Central memory CD8-positive, alpha-beta T cell (primary cell): ENCODE results near the gene TMED6.
"Not testable (repeated sequence)": the region's sequence is repeated elsewhere in the genome, so short reads cannot be mapped to it uniquely, and the experiment has no call there.

Experiments used
- ATAC-seq: fragments of 150-1000 bp; cut with Tn5 transposase; replicated peaks from 2 replicates; pipeline ENCODE4 v1.10.0; 2022; ENCODE audit warnings: mild to moderate bottlenecking, moderate FRiP score, moderate number of reproducible peaks; ENCODE audit not compliant: poor library complexity, severe bottlenecking; ENCODE audit errors: extremely low read depth
- DNase-seq, 2 donors: peaks; one replicate each; pipeline ENCODE4 v3.0.0; 2021; ENCODE audit warnings: low spot score in 2 of 2
- H3K27ac Mint-ChIP-seq: one replicate; pipeline ENCODE4 v1.8.0; 2022; ENCODE audit warnings: low read depth, mild to moderate bottlenecking, moderate library complexity, mixed read lengths
- H3K27me3 Mint-ChIP-seq: one replicate; pipeline ENCODE4 v1.8.0; 2022; ENCODE audit warnings: mixed read lengths
- H3K36me3 Mint-ChIP-seq: one replicate; pipeline ENCODE4 v1.8.0; 2022; ENCODE audit warnings: mild to moderate bottlenecking, moderate library complexity, mixed read lengths; ENCODE audit not compliant: insufficient read depth
- H3K4me1 Mint-ChIP-seq: one replicate; pipeline ENCODE4 v1.8.0; 2022; ENCODE audit warnings: mixed read lengths
- H3K4me3 Mint-ChIP-seq: one replicate; pipeline ENCODE4 v1.8.0; 2022; ENCODE audit warnings: mild to moderate bottlenecking, moderate library complexity, mixed read lengths
- H3K9me3 Mint-ChIP-seq: one replicate; pipeline ENCODE4 v1.8.0; 2022; ENCODE audit warnings: mixed read lengths

Gene TMED6

DNA sequence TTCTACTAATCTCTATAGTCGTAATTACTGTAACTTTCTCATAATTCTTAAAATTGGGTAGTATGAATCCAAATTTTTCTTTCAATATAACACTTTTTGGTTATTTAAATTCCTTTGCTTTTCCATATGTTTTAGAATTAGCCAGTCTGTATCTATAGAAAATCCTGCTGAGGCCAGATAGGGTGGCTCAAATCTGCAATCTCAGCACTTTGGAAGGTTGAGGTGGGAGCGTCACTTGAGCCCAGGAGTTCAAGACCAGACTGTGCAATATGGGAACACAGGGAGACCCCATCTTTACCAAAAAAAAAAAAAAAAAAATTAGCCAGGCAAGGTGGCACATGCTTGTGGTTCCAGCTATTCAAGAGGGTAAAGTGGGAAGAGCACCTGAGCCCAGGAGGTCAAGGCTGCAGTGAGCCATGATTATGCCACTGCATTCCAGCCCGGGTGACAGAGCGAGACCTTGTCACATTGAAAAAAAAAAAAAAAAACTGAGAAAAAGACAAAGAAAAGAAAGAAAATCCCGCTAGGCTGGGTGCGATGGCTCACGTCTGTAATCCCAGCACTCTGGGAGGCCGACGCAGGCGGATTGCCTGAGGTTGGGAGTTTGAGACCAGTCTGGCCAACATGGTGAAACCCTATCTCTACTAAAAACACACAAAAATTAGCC lies 24.9 kb upstream of the TMED6 start:
- ATAC-seq (no peak), DNase-seq (no peak)
- Mint-ChIP-seq H3K27me3 (no peaks in the 10 kb centered on the region), H3K4me1 (peaks cover 13% of the 10 kb centered on the region), H3K27ac (no peak overlapping the region), H3K36me3 (peaks cover 48% of the 10 kb centered on the region), H3K4me3 (no peak overlapping the region), H3K9me3 (no peaks in the 10 kb centered on the region)

- peaks cover 13% of the 10 kb centered on the region for H3K4me1 Mint-ChIP-seq
- no peak overlapping the region for H3K4me3 Mint-ChIP-seq
- H3K9me3 Mint-ChIP-seq: no peaks in the 10 kb centered on the region
- ATAC-seq: no peak
- peaks cover 48% of the 10 kb centered on the region for H3K36me3 Mint-ChIP-seq
- DNase-seq: no peak
- H3K27me3 Mint-ChIP-seq: no peaks in the 10 kb centered on the region
- no peak overlapping the region for H3K27ac Mint-ChIP-seq
Measured at GRCh38 chr16:69373019-69373418, 21.4 kb upstream of the TMED6 start.

DNA sequence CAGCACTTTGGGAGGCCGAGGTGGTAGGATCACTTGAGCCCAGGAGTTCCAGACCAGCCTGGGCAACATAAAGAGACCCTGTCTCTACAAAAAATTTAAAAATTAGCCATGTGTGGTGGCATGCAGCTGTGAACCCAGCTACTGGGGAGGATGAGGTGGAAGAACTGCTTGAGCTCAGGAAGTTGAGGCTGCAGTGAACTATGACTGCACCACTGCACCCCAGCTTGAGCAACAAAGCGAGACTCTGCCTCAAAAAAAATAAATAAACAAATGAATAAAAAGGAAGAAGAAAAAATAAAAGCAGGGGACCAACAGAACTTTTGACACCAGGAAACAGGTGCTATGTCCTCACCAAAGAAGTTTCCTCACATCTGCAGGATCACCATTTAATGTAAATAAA lies 20.0 kb upstream of the TMED6 start:
- H3K27ac Mint-ChIP-seq: peak overlapping the region; percentile 76
- DNase-seq: no peak
- peaks cover 10% of the 10 kb centered on the region for H3K4me1 Mint-ChIP-seq
- no peak overlapping the region for H3K4me3 Mint-ChIP-seq
- no peaks in the 10 kb centered on the region for H3K9me3 Mint-ChIP-seq
- no peaks in the 10 kb centered on the region for H3K27me3 Mint-ChIP-seq
- peaks cover 50% of the 10 kb centered on the region for H3K36me3 Mint-ChIP-seq
- ATAC-seq: no peak

- H3K4me1 Mint-ChIP-seq: peaks cover 14% of the 10 kb centered on the region
- no peaks in the 10 kb centered on the region for H3K27me3 Mint-ChIP-seq
- no peaks in the 10 kb centered on the region for H3K9me3 Mint-ChIP-seq
- no peak overlapping the region for H3K4me3 Mint-ChIP-seq
- ATAC-seq (no peak), DNase-seq (no peak)
- H3K36me3 Mint-ChIP-seq: peaks cover 57% of the 10 kb centered on the region
- H3K27ac Mint-ChIP-seq: no peak overlapping the region
Measured at GRCh38 chr16:69368866-69369265, 17.3 kb upstream of the TMED6 start.

GRCh38 chr16:69367980-69368379 lies 16.4 kb upstream of the TMED6 start:
- Mint-ChIP-seq H3K4me3 (no peak overlapping the region), H3K27ac (no peak overlapping the region), H3K4me1 (peaks cover 14% of the 10 kb centered on the region)

DNA sequence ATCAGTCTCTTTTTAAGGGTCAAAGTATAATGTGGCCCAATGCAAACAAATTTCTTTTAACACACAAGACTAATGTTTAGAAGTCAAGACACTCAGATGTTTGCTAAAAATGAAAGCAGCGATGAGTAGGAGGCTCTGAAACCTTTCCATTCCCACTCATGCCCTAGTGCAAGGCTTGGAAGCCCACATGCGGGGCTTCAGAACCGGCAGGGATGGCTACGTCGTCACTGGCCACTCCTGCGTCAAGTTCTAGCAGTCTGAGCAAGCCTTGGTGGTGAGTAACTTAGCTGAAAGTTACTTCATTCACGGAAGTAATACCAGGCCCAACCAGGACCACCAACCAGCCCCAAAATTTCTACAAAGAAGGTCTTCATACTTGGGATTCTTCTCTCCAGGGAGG lies 14.8 kb upstream of the TMED6 start:
- no peak for ATAC-seq
- Mint-ChIP-seq H3K4me1 (peaks cover 21% of the 10 kb centered on the region), H3K27me3 (no peaks in the 10 kb centered on the region), H3K9me3 (no peaks in the 10 kb centered on the region), H3K36me3 (peaks cover 54% of the 10 kb centered on the region), H3K27ac (no peak overlapping the region), H3K4me3 (no peak overlapping the region)
- no peak for DNase-seq

More at GRCh38 chr16:69367980-69368379, 16.4 kb upstream of the TMED6 start:
- Mint-ChIP-seq H3K36me3 (peaks cover 59% of the 10 kb centered on the region), H3K27me3 (no peaks in the 10 kb centered on the region), H3K9me3 (no peaks in the 10 kb centered on the region)
- DNase-seq (no peak), ATAC-seq (no peak)

GRCh38 chr16:69365901-69366300 lies 14.3 kb upstream of the TMED6 start:
- Mint-ChIP-seq H3K4me1 (peaks cover 22% of the 10 kb centered on the region), H3K27me3 (no peaks in the 10 kb centered on the region), H3K4me3 (no peak overlapping the region), H3K36me3 (peaks cover 55% of the 10 kb centered on the region), H3K27ac (no peak overlapping the region), H3K9me3 (no peaks in the 10 kb centered on the region)
- DNase-seq (no peak), ATAC-seq (no peak)

DNA sequence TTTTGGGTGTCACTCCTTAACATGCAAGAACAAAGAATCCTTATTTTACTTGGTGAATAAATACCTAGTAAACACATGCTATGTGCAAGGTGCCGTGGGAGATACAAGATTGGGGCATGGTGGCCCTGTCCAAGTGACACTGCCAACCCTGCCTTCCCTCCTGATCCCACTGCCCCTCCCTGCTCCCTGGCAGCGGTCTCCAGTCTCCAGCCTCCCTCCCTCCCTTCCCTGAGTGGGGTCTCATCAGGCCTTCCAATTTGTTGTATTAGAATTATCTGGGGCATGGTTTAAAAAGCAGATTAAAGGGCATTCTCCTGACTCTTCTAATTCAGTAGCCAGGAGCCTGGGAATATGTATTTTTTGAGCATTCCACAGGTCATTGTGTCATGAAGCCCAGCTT lies 12.5 kb upstream of the TMED6 start:
- no peaks in the 10 kb centered on the region for H3K27me3 Mint-ChIP-seq
- H3K9me3 Mint-ChIP-seq: no peaks in the 10 kb centered on the region
- DNase-seq (no peak), ATAC-seq (no peak)
- peaks cover 56% of the 10 kb centered on the region for H3K36me3 Mint-ChIP-seq
- H3K27ac Mint-ChIP-seq: no peak overlapping the region
- no peak overlapping the region for H3K4me3 Mint-ChIP-seq
- H3K4me1 Mint-ChIP-seq: peaks cover 16% of the 10 kb centered on the region

DNA sequence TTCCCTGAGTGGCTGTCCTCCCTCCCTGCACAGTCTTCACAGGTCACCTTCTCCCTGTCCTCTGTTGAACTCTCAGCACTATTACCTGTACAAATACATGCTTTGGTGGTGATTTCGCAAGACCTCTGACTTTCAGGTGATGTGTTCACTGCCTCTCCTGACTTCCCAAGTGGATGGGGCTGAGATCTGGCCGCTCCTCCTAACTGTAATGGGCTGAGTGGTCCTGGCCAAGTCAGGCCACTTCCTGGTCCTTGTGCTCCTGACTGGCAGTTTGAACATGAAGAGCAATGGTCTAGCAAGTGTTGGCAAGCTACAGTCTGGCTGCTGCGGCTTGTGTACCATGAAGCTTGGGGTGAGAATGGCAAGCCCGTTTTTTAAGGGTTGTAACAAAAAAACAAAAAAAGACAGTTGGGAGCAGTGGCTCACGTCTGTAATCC lies 11.7 kb upstream of the TMED6 start:
- peaks cover 54% of the 10 kb centered on the region for H3K36me3 Mint-ChIP-seq
- ATAC-seq (no peak), DNase-seq (no peak)
- no peaks in the 10 kb centered on the region for H3K9me3 Mint-ChIP-seq
- no peaks in the 10 kb centered on the region for H3K27me3 Mint-ChIP-seq
- H3K4me3 Mint-ChIP-seq: no peak overlapping the region
- H3K4me1 Mint-ChIP-seq: peaks cover 16% of the 10 kb centered on the region
- peak overlapping the region; percentile 29 for H3K27ac Mint-ChIP-seq

GRCh38 chr16:69360070-69360469 lies 8.5 kb upstream of the TMED6 start:
- not testable (repeated sequence) for H3K4me3 Mint-ChIP-seq, ATAC-seq, H3K27ac Mint-ChIP-seq, H3K9me3 Mint-ChIP-seq, DNase-seq, H3K27me3 Mint-ChIP-seq
- Mint-ChIP-seq H3K36me3 (peaks cover 52% of the 10 kb centered on the region), H3K4me1 (peaks cover 14% of the 10 kb centered on the region)

- Mint-ChIP-seq H3K4me3 (no peak overlapping the region), H3K36me3 (peaks cover 16% of the 10 kb centered on the region), H3K4me1 (peaks cover 24% of the 10 kb centered on the region), H3K27ac (no peak overlapping the region), H3K27me3 (no peaks in the 10 kb centered on the region), H3K9me3 (no peaks in the 10 kb centered on the region)
- ATAC-seq (no peak), DNase-seq (no peak)
Measured at GRCh38 chr16:69350536-69351133, 951 bp downstream of the TMED6 start.

GRCh38 chr16:69349536-69349935 lies 2.0 kb downstream of the TMED6 start:
- DNase-seq (no peak), ATAC-seq (no peak)
- no peak overlapping the region for H3K27ac Mint-ChIP-seq
- H3K27me3 Mint-ChIP-seq: no peaks in the 10 kb centered on the region
- H3K36me3 Mint-ChIP-seq: peaks cover 10% of the 10 kb centered on the region
- no peak overlapping the region for H3K4me3 Mint-ChIP-seq
- H3K4me1 Mint-ChIP-seq: peaks cover 25% of the 10 kb centered on the region
- no peaks in the 10 kb centered on the region for H3K9me3 Mint-ChIP-seq

DNA sequence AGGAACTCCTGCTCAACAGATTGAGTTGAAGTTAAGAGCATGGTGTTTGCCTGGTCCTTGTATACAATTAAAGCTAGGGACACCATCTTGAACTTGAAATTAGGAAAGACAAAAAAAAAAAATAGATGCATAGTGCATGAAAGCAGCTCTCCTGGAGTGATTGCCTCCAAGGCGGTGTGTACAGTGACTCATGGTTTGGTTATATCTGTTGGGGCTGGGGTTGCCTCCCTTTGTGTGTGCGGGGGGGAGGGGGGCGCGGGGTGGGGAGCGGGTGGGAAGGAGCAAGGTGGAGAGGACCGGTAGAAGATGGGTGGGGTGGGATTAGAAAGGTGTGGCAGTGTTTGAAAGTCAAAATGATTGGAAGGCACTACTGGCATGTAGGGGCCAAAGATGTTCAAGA lies 3.4 kb downstream of the TMED6 start:
- Mint-ChIP-seq H3K4me1 (peaks cover 24% of the 10 kb centered on the region), H3K9me3 (no peaks in the 10 kb centered on the region), H3K27me3 (no peaks in the 10 kb centered on the region), H3K4me3 (no peak overlapping the region), H3K36me3 (peaks cover 12% of the 10 kb centered on the region), H3K27ac (no peak overlapping the region)
- no peak for DNase-seq
- no peak for ATAC-seq
